Tibial artery (tissue), 4 donors: ENCODE data around the gene GDAP1L1.
"Not testable (repeated sequence)": the region's sequence is repeated elsewhere in the genome, so short reads cannot be mapped to it uniquely, and the experiment has no call there.

Source experiments
- DNase-seq, 2 donors: peaks; one replicate each; pipeline ENCODE4 v3.0.0-alpha.2; 2019
- H3K27ac ChIP-seq, 2 donors: fragments of 200-600 bp; sonication (generic) in 1 of 2; 1 replicate in 1 of 2; 2 replicates in 1 of 2; pipeline ENCODE4 v1.5.1; 2018 to 2019; ENCODE audit warnings: mild to moderate bottlenecking in 1 of 2
- H3K27me3 ChIP-seq, 2 donors: fragments of 200-600 bp; sonication (generic) in 1 of 2; one replicate each; pipeline versions ENCODE4 v1.5.1 to v1.6.0; 2016 to 2019
- H3K36me3 ChIP-seq, 3 donors: fragments of 200-600 bp; sonication (generic) in 2 of 3; one replicate each; pipeline ENCODE4 v1.5.1; 2016 to 2019; ENCODE audit warnings: mild to moderate bottlenecking in 2 of 3
- H3K4me1 ChIP-seq, 4 donors: fragments of 200-600 bp; sonication (generic) in 2 of 4; 1 replicate in 3 of 4; 2 replicates in 1 of 4; pipeline ENCODE4 v1.5.1; 2016 to 2019
- H3K4me3 ChIP-seq, 2 donors: fragments of 200-600 bp; sonication (generic) in 1 of 2; 1 replicate in 1 of 2; 2 replicates in 1 of 2; pipeline ENCODE4 v1.5.1; 2018 to 2019; ENCODE audit warnings: mild to moderate bottlenecking in 2 of 2
- H3K9me3 ChIP-seq, 3 donors: fragments of 200-600 bp; sonication (generic) in 1 of 3; one replicate each; pipeline ENCODE4 v1.5.1; 2016 to 2019
- intact Hi-C: fragments of 100-400 bp; cut with DNase I; formaldehyde crosslinking; loops from one replicate; pipeline ENCODE4 v1.15.0; 2023; ENCODE audit warnings: low total_unique reads
- TF ChIP-seq, protein P1 (sequence below), 2 experiments: fragments of 200-600 bp in 1 of 2; fragments of 450-650 bp in 1 of 2; IDR thresholded peaks; one replicate each; pipeline ENCODE4 v1.5.1; 2017 to 2019; ENCODE audit warnings: antibody characterized with exemption in 2 of 2, mild to moderate bottlenecking in 1 of 2, moderate library complexity in 1 of 2

The GDAP1L1 gene

DNA sequence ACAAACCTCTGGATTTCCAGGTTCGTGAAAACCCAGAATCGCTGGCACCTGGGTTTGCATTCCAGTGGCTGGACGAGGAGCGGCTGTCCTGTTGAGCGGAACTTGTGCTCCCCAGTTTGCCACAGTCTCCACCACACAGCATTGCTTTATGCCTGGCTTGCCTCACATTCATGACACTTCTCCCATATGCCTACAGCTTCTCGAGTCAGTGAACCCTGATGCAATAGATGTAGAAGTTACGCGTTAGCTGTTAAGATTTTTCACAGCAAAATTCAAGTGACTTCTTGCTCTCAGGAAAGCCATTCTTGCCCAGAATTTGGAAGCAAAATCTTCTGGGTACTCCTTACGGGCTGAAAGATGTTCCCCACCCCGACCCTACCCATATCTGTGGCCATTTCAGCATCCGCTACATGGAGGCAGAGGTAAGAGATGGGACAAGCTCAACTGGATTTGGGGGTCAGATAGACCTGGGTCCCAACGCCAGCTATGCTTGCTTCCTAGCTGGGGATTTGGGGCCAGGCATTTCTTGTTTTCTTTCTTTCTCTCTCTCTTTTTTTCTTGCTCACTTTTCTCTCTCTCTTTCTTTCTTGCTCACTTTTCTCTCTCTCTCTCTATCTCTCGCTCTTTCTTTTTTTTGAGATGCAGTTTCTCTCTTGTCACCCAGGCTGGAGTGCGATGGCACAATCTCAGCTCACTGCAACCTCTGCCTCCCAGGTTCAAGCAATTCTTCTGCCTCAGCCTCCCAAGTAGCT lies 12.4 kb upstream of the GDAP1L1 start:
- no peak overlapping the region for H3K27ac ChIP-seq
- TF ChIP-seq, protein P1, sequence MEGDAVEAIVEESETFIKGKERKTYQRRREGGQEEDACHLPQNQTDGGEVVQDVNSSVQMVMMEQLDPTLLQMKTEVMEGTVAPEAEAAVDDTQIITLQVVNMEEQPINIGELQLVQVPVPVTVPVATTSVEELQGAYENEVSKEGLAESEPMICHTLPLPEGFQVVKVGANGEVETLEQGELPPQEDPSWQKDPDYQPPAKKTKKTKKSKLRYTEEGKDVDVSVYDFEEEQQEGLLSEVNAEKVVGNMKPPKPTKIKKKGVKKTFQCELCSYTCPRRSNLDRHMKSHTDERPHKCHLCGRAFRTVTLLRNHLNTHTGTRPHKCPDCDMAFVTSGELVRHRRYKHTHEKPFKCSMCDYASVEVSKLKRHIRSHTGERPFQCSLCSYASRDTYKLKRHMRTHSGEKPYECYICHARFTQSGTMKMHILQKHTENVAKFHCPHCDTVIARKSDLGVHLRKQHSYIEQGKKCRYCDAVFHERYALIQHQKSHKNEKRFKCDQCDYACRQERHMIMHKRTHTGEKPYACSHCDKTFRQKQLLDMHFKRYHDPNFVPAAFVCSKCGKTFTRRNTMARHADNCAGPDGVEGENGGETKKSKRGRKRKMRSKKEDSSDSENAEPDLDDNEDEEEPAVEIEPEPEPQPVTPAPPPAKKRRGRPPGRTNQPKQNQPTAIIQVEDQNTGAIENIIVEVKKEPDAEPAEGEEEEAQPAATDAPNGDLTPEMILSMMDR (IDR thresholded peaks at IDR 0.05) = no peak
- no peaks in the 10 kb centered on the region for H3K36me3 ChIP-seq
- no peak overlapping the region for H3K4me3 ChIP-seq
- no peak for DNase-seq
- no peaks in the 10 kb centered on the region for H3K4me1 ChIP-seq
- intact Hi-C loops = no loop called here
- H3K9me3 ChIP-seq = no peaks in the 10 kb centered on the region
- no peaks in the 10 kb centered on the region for H3K27me3 ChIP-seq

DNA sequence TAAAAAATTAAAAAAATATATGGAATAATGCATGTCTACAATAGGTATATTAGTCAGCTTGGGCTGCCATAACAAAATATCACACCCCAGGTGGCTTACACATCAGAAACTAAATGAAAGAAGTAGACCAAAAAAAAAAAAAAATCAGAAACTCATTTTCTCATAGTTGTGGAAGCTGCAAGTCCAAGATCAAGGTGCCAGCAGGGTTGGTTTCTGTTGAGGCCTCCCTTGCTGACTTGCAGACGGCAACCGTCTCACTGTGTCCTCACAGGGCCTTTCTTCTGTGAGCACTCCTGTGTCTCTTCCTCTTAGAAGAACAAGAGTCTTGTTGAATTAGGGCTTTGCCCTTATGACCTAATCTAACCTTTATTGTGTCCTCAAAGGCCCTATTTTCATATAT lies 11.4 kb upstream of the GDAP1L1 start:
- Histone ChIP-seq H3K4me1 (no peaks in the 10 kb centered on the region), H3K9me3 (no peaks in the 10 kb centered on the region), H3K27ac (no peak overlapping the region), H3K4me3 (no peak overlapping the region), H3K27me3 (no peaks in the 10 kb centered on the region), H3K36me3 (no peaks in the 10 kb centered on the region)
- intact Hi-C loops = no loop called here
- TF ChIP-seq, protein P1 (IDR thresholded peaks at IDR 0.05) = no peak
- DNase-seq = no peak

DNA sequence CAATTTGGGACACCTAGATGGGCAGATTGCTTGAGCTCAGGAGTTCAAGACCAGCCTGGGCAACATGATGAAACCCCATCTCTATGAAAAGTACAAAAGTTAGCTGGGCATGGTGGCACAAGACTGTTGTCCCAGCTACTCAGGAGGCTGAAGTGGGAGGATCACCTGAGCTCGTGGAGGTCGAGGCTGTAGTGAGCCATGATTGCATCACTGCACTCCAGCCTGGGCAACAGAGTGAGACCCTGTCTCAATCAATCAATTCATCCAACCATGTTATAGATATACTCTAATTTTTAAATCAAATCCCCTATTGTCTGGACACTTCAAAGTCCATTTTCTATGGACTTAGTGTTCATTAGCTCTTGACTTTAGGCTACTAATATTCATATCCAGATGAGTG lies 10.3 kb upstream of the GDAP1L1 start:
- H3K27ac ChIP-seq, H3K9me3 ChIP-seq, DNase-seq, H3K4me3 ChIP-seq, H3K4me1 ChIP-seq, H3K36me3 ChIP-seq, intact Hi-C loops, H3K27me3 ChIP-seq: not testable (repeated sequence)

DNA sequence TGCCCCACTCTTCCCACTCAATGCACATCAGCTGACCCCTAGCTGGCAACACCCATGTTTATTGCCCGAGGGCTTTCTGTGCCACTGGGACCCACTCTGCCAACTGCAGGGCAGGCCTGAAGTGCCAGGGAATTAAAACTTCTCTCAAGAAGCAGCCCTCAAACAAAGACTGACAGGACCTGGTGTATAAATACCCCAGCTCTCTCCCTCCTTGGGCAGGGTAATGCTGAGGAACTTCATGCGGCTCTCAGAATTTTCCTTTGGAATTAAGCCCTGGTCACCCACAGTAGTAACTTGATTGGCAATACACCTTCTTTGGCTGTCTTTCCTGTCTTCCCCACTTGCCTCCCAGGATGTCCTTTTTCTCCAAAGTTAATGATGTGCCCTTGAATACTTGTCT lies 5.3 kb upstream of the GDAP1L1 start:
- no peak overlapping the region for H3K4me3 ChIP-seq
- H3K4me1 ChIP-seq = no peaks in the 10 kb centered on the region
- H3K9me3 ChIP-seq = no peaks in the 10 kb centered on the region
- no peak for DNase-seq
- intact Hi-C loops = no loop called here
- H3K36me3 ChIP-seq = no peaks in the 10 kb centered on the region
- H3K27me3 ChIP-seq = no peaks in the 10 kb centered on the region
- no peak overlapping the region for H3K27ac ChIP-seq
- TF ChIP-seq, protein P1 (IDR thresholded peaks at IDR 0.05) = no peak

DNA sequence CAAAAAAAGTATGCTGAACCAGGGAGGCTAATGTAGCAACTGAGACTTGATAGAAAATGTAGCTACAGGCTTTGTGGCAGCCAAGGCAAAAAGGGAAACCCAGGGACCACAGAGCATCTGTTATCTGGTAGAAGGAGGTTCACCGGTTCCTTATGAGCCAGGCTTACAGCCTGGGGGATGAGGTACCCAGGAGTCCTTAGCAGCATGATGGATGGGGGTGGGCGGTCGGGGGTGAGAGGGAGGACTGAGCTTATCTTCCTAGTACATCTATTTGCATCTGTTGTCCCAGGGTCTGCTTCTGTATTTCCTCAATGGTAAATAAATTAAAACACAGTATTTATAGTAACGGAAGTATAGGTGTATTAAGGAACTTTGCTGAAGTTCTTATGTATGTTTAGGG lies 1.1 kb upstream of the GDAP1L1 start:
- intact Hi-C loops = no loop called here
- H3K4me1 ChIP-seq = peaks cover 0 to 13% (median 12%) of the 10 kb centered on the region in 4 donors
- H3K27ac ChIP-seq = no peak overlapping the region
- H3K4me3 ChIP-seq = no peak overlapping the region
- peaks cover 0 to 13% of the 10 kb centered on the region in 2 donors for H3K27me3 ChIP-seq
- no peaks in the 10 kb centered on the region for H3K9me3 ChIP-seq
- H3K36me3 ChIP-seq = no peaks in the 10 kb centered on the region
- TF ChIP-seq, protein P1 (IDR thresholded peaks at IDR 0.05) = no peak
- no peak for DNase-seq

DNA sequence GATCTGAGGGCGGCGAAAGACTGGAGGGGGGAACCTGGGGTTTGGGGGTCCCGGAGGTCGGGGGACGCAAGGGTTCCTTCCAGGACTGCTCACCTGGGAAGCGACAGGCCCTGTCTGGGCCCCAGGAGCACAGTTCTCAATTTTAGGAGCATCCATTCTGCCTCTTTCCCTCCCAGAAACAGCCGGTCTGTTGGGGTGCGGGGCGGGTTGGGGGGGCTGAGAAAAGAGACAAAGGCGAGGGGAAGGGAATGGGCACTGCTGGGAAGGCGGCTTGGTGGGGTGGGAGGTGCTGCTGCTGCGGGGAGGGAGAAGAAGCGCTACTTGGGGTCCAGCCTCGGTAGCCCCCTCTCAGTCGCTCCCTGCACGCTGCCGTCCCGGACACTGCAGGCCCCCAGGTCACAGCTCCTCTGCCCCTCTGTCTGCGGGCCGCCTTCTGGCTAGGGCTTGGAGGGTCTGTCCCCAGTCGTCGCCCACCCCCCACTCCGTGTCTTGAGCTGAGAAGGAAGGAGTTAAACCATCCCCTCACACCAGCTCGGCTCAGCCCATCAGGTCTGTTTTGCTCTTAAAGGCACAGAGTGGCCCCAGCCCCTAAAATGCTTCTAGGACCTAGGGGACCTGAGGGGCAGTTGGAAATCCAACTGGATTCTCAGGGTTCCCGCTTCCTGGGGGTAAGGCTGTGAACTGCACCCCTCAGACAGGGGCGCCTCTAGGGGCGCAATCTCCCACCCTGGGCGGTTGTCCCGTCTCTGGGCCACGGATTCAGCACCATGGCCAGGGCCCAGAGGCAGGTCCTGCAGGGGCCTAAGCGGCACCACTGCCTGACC lies 690 bp downstream of the GDAP1L1 start:
- no peak overlapping the region for H3K27ac ChIP-seq
- H3K9me3 ChIP-seq = no peaks in the 10 kb centered on the region
- intact Hi-C loops = no loop called here
- no peak for DNase-seq
- H3K4me3 ChIP-seq = peak overlapping the region; percentile 20 to 41
- H3K4me1 ChIP-seq = peaks cover 0 to 13% (median 12%) of the 10 kb centered on the region in 4 donors
- peaks cover 0 to 13% of the 10 kb centered on the region in 2 donors for H3K27me3 ChIP-seq
- TF ChIP-seq, protein P1 (IDR thresholded peaks at IDR 0.05) = no peak
- no peaks in the 10 kb centered on the region for H3K36me3 ChIP-seq
